ENCODE results near the gene FAM199X. TPM values are rescaled to one million over a fixed set of nuclear protein-coding genes. Genes with fewer than 3 reads are reported as not detected.
A peak's percentile ranks its signal among the peaks of the same experiment; 100 is the strongest.

FAM199X gene
- total RNA-seq, 1 experiment from 2014 or later, result 26.0 TPM

- intact Hi-C loops (cut with micrococcal nuclease), result loop anchor here (1.0 kb wide), 2 partner anchors 38 to 291 kb away; no protein-coding TSS in a partner anchor
- no TSS peak for BruUV-seq (replicated peaks)
- peaks cover 34% of the 10 kb centered on the region for H3K27me3 Mint-ChIP-seq (ENCODE audit: insufficient read depth, unreplicated experiment)
- peaks cover 5% of the 10 kb centered on the region for H3K36me3 Mint-ChIP-seq (ENCODE audit: insufficient read depth, unreplicated experiment)
- no peaks in the 10 kb centered on the region for H3K9me3 Mint-ChIP-seq (ENCODE audit: unreplicated experiment)
- peak; percentile 83 for DNase-seq (ENCODE audit: unreplicated experiment)
- TF ChIP-seq CTCF (IDR thresholded peaks at IDR 0.05; ENCODE audit: unreplicated experiment), result peak; percentile 60
- CTCF ChIA-PET, result interaction anchor here (0.5 to 3.9 kb wide), 26 partner anchors 11 to 464 kb away, joined by 3 to 31 read pairs (median 4); partner anchors contain the start of genes RAB9B and SLC25A53
- peak overlapping the region; percentile 67 for H3K4me3 Mint-ChIP-seq (ENCODE audit: unreplicated experiment)
- POLR2A ChIA-PET, result no interaction called here
- no peak overlapping the region for H3K27ac Mint-ChIP-seq (ENCODE audit: low read depth, unreplicated experiment)
- no peaks in the 10 kb centered on the region for H3K4me1 Mint-ChIP-seq (ENCODE audit: insufficient read depth, unreplicated experiment)
These were observed 29.8 kb upstream of the FAM199X start for GRCh38 chrX:104136241-104137019.

DNA sequence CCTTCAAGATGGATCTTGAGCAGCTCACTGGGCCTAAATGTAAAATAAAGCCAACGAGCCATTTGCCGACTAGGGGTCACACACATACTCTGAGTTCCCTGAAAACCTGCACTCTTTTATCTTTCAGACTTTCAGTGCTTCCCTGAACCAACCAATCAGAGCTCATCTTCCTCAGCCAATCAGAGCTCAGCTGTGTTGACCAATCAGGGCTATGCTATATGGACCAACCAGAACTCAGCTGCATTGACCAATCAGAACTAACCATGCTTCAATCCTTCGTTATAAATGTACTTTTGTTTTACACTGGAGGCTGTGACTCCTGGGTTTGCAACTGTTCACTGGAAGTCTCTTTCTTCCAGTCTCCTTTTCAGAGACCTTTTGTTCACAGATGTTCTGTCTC, 28.8 kb upstream of the FAM199X start:
- Mint-ChIP-seq H3K27ac (ENCODE audit: low read depth, unreplicated experiment) (no peak overlapping the region), H3K9me3 (ENCODE audit: unreplicated experiment) (no peaks in the 10 kb centered on the region), H3K4me3 (ENCODE audit: unreplicated experiment) (no peak overlapping the region), H3K36me3 (ENCODE audit: insufficient read depth, unreplicated experiment) (no peaks in the 10 kb centered on the region), H3K4me1 (ENCODE audit: insufficient read depth, unreplicated experiment) (no peaks in the 10 kb centered on the region), H3K27me3 (ENCODE audit: insufficient read depth, unreplicated experiment) (peaks cover 24% of the 10 kb centered on the region)
- BruUV-seq (replicated peaks), result no TSS peak
- no peak for TF ChIP-seq CTCF (IDR thresholded peaks at IDR 0.05; ENCODE audit: unreplicated experiment)
- ChIA-PET POLR2A (no interaction called here), CTCF (interaction anchor here (0.6 to 3.9 kb wide), 13 partner anchors 11 to 574 kb away, joined by 3 to 31 read pairs (median 4); partner anchors contain the start of genes RAB9B and SLC25A53)
- intact Hi-C loops (cut with micrococcal nuclease), result no loop called here
- DNase-seq (ENCODE audit: unreplicated experiment), result no peak

DNA sequence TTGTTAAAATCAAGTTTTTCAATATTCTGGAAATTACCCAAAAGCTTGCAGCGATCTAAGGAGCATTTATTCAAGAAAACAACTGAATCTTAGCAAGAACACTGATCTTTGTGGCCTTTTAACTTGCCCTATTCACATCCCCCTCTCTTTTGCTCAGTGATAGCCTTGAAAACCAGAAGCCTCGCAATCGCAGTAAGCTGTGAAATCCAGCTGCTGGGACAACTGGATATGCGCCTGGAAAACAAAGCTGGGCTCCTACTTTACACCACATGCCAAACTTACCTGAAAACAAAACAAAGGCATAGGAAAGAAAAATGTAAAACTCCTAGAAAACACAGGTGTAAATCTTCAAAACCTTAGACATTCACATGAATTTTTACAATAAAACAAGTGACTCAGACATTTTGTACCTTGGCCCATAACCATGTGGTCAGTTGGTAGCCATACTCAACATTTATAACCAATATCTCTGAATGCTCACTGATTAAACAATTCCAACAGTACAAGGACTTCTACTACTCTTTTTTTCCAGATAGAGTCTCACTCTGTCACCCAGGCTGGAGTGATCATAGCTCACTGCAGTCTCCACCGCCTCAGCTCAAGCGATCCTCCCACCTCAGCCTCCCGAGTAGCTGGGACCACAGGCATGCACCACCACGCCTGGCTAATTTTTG, 25.0 kb upstream of the FAM199X start:
- POLR2A ChIA-PET, result no interaction called here
- H3K27ac Mint-ChIP-seq (ENCODE audit: low read depth, unreplicated experiment), result no peak overlapping the region
- intact Hi-C loops (cut with micrococcal nuclease), result no loop called here
- no peak overlapping the region for H3K4me3 Mint-ChIP-seq (ENCODE audit: unreplicated experiment)
- CTCF ChIA-PET, result no interaction called here
- H3K9me3 Mint-ChIP-seq (ENCODE audit: unreplicated experiment), result no peaks in the 10 kb centered on the region
- H3K27me3 Mint-ChIP-seq (ENCODE audit: insufficient read depth, unreplicated experiment), result peaks cover 33% of the 10 kb centered on the region
- peaks cover 4% of the 10 kb centered on the region for H3K36me3 Mint-ChIP-seq (ENCODE audit: insufficient read depth, unreplicated experiment)
- DNase-seq (ENCODE audit: unreplicated experiment), result no peak
- no TSS peak for BruUV-seq (replicated peaks)
- H3K4me1 Mint-ChIP-seq (ENCODE audit: insufficient read depth, unreplicated experiment), result no peaks in the 10 kb centered on the region
- no peak for TF ChIP-seq CTCF (IDR thresholded peaks at IDR 0.05; ENCODE audit: unreplicated experiment)

GRCh38 chrX:104151037-104151436, 15.2 kb upstream of the FAM199X start:
- DNase-seq (ENCODE audit: unreplicated experiment), result no peak
- no peak for TF ChIP-seq CTCF (IDR thresholded peaks at IDR 0.05; ENCODE audit: unreplicated experiment)
- H3K27me3 Mint-ChIP-seq (ENCODE audit: insufficient read depth, unreplicated experiment), result peaks cover 29% of the 10 kb centered on the region
- no peak overlapping the region for H3K4me3 Mint-ChIP-seq (ENCODE audit: unreplicated experiment)
- H3K9me3 Mint-ChIP-seq (ENCODE audit: unreplicated experiment), result no peaks in the 10 kb centered on the region
- CTCF ChIA-PET, result no interaction called here
- no peaks in the 10 kb centered on the region for H3K4me1 Mint-ChIP-seq (ENCODE audit: insufficient read depth, unreplicated experiment)
- BruUV-seq (replicated peaks), result no TSS peak
- H3K36me3 Mint-ChIP-seq (ENCODE audit: insufficient read depth, unreplicated experiment), result no peaks in the 10 kb centered on the region
- no peak overlapping the region for H3K27ac Mint-ChIP-seq (ENCODE audit: low read depth, unreplicated experiment)
- intact Hi-C loops (cut with micrococcal nuclease), result no loop called here
- POLR2A ChIA-PET, result no interaction called here
